Transverse colon (tissue), 4 donors: ENCODE results near the gene LCLAT1. TPM values are rescaled to one million over a fixed set of nuclear protein-coding genes. Genes with fewer than 3 reads are reported as not detected.

Experiments used
- DNase-seq: peaks from one replicate; pipeline ENCODE4 v3.0.0-alpha.2; 2019
- H3K27ac ChIP-seq, 4 donors: fragments of 200-600 bp; sonication (generic); 2 replicates each; pipeline ENCODE4 v1.5.1; 2016 to 2018; ENCODE audit warnings: inconsistent platforms in 4 of 4
- H3K27me3 ChIP-seq: fragments of 200-600 bp; sonication (generic); 2 replicates; pipeline ENCODE4 v1.5.1; 2017; ENCODE audit warnings: inconsistent platforms
- H3K36me3 ChIP-seq, 4 donors: fragments of 200-600 bp; sonication (generic); 2 replicates each; pipeline ENCODE4 v1.5.1; 2017 to 2019; ENCODE audit warnings: inconsistent platforms in 4 of 4
- H3K4me1 ChIP-seq, 4 donors: fragments of 200-600 bp; sonication (generic); 2 replicates each; pipeline ENCODE4 v1.5.1; 2017 to 2020; ENCODE audit warnings: inconsistent platforms in 4 of 4
- H3K4me3 ChIP-seq, 4 donors: fragments of 200-600 bp; sonication (generic); 1 replicate in 1 of 4; 2 replicates in 3 of 4; pipeline versions ENCODE4 v1.5.1 to v1.6.1; 2017 to 2019; ENCODE audit warnings: inconsistent platforms in 4 of 4
- H3K9me3 ChIP-seq, 2 donors: fragments of 200-600 bp; sonication (generic); 2 replicates each; pipeline ENCODE4 v1.5.1; 2017 to 2019; ENCODE audit warnings: inconsistent platforms in 2 of 2
- CTCF ChIP-seq, 5 experiments: fragments of 200-600 bp in 3 of 5; fragments of 450-650 bp in 2 of 5; sonication (generic) in 3 of 5; IDR thresholded peaks; 1 replicate in 2 of 5; 2 replicates in 3 of 5; pipeline ENCODE4 v1.5.1; 2016 to 2017; ENCODE audit warnings: antibody characterized with exemption in 5 of 5, inconsistent platforms in 3 of 5, mild to moderate bottlenecking in 2 of 5, moderate library complexity in 1 of 5
- EP300 ChIP-seq: sonication (generic); formaldehyde crosslinking; IDR thresholded peaks from one replicate; pipeline ENCODE4 v1.6.1; 2017; ENCODE audit warnings: antibody characterized with exemption, low read depth
- POLR2A ChIP-seq: fragments of 450-650 bp; IDR thresholded peaks from one replicate; pipeline ENCODE4 v1.6.1; 2016; ENCODE audit warnings: antibody characterized with exemption, mild to moderate bottlenecking, moderate library complexity
- POLR2AphosphoS5 ChIP-seq, 3 donors: sonication (generic); formaldehyde crosslinking; IDR thresholded peaks; one replicate each; pipeline ENCODE4 v1.6.1; 2016; ENCODE audit warnings: antibody characterized with exemption in 3 of 3
- WGBS, 2 donors: methylation state at CpG; one replicate each; pipeline ENCODE4 v1.1.5; 2018; ENCODE audit warnings: low coverage in 1 of 2; 5-methylcytosine and 5-hydroxymethylcytosine counted together
- in situ Hi-C, 4 donors: fragments of 200-750 bp; cut with MboI; loops; one replicate each; pipeline versions ENCODE4 v1.15.0 to v1.15.1; 2017; ENCODE audit warnings: low sequenced_read_pairs in 3 of 4, low pct_ligation_motif_present in 1 of 4, low pct_unique_long_range_greater_than_20kb in 1 of 4
- intact Hi-C: fragments of 100-400 bp; cut with DNase I; formaldehyde crosslinking; loops from one replicate; pipeline ENCODE4 v1.15.1; 2023; ENCODE audit warnings: low total_unique reads
- total RNA-seq, 4 donors: library from RNA; depleted of rRNA; stranded (reverse); fragments of >200 nt; gene quantifications; one replicate each; pipeline ENCODE4 v1.1.0, GENCODE V29; 2016

LCLAT1 gene
- total RNA-seq, 4 donors from 2014 or later = 10.9 to 26.5 (median 16.6) TPM

GRCh38 chr2:30405260-30405605 is 41.8 kb upstream of the LCLAT1 start:
- in situ Hi-C loops (loop anchor here in 1 of 4 donors (25.0 kb wide), 1 partner anchor 168 kb away; the partner anchor contains the start of gene LBH), intact Hi-C loops (no loop called here)
- Histone ChIP-seq H3K36me3 (no peaks in the 10 kb centered on the region), H3K27ac (peak overlapping the region; percentile 28 to 63 (median 52)), H3K27me3 (no peaks in the 10 kb centered on the region), H3K9me3 (no peaks in the 10 kb centered on the region), H3K4me1 (peaks cover 21 to 61% (median 36%) of the 10 kb centered on the region in 4 donors), H3K4me3 (no peak overlapping the region)
- DNase-seq = no peak
- 28 to 29% methylated on average over 1 of the region's 1 CpG for WGBS, 2 donors
- no peak for TF ChIP-seq POLR2A
- TF ChIP-seq EP300 = no peak
- no peak for TF ChIP-seq CTCF (IDR thresholded peaks at IDR 0.05)
- TF ChIP-seq POLR2AphosphoS5 (IDR thresholded peaks at IDR 0.05) = no peak

GRCh38 chr2:30406853-30407252 is 40.2 kb upstream of the LCLAT1 start:
- H3K9me3 ChIP-seq = no peaks in the 10 kb centered on the region
- H3K4me1 ChIP-seq = peaks cover 25 to 76% (median 36%) of the 10 kb centered on the region in 4 donors
- TF ChIP-seq CTCF (IDR thresholded peaks at IDR 0.05) (no peak), POLR2A (no peak), POLR2AphosphoS5 (IDR thresholded peaks at IDR 0.05) (no peak), EP300 (no peak)
- peak overlapping the region in 2 of 4 donors; percentile 69 to 81 for H3K27ac ChIP-seq
- H3K4me3 ChIP-seq = no peak overlapping the region
- DNase-seq = no peak
- 87 to 92% methylated on average over 2 of the region's 2 CpGs for WGBS, 2 donors
- in situ Hi-C loops = loop anchor here in 1 of 4 donors (25.0 kb wide), 1 partner anchor 170 kb away; the partner anchor contains the start of gene LBH
- intact Hi-C loops = no loop called here
- no peaks in the 10 kb centered on the region for H3K27me3 ChIP-seq
- no peaks in the 10 kb centered on the region for H3K36me3 ChIP-seq

- H3K4me3 ChIP-seq = no peak overlapping the region
- TF ChIP-seq POLR2A (no peak), CTCF (IDR thresholded peaks at IDR 0.05) (no peak), EP300 (no peak), POLR2AphosphoS5 (IDR thresholded peaks at IDR 0.05) (no peak)
- H3K4me1 ChIP-seq = peaks cover 21 to 71% (median 27%) of the 10 kb centered on the region in 4 donors
- H3K36me3 ChIP-seq = no peaks in the 10 kb centered on the region
- intact Hi-C loops (no loop called here), in situ Hi-C loops (loop anchor here in 1 of 4 donors (25.0 kb wide), 1 partner anchor 172 kb away; the partner anchor contains the start of gene LBH)
- H3K27ac ChIP-seq = peak overlapping the region; percentile 46 to 81 (median 74)
- H3K9me3 ChIP-seq = no peaks in the 10 kb centered on the region
- DNase-seq = no peak
- no peaks in the 10 kb centered on the region for H3K27me3 ChIP-seq
Measured at GRCh38 chr2:30408961-30409387, 38.1 kb upstream of the LCLAT1 start.

GRCh38 chr2:30410217-30410616 is 36.8 kb upstream of the LCLAT1 start:
- WGBS, 2 donors = 43 to 61% methylated on average over 2 of the region's 2 CpGs
- Histone ChIP-seq H3K9me3 (no peaks in the 10 kb centered on the region), H3K4me3 (no peak overlapping the region), H3K4me1 (peaks cover 9 to 59% (median 16%) of the 10 kb centered on the region in 4 donors), H3K36me3 (no peaks in the 10 kb centered on the region), H3K27ac (peak overlapping the region; percentile 46 to 81 (median 76)), H3K27me3 (no peaks in the 10 kb centered on the region)
- intact Hi-C loops = no loop called here
- TF ChIP-seq EP300 (no peak), CTCF (IDR thresholded peaks at IDR 0.05) (no peak), POLR2A (no peak), POLR2AphosphoS5 (IDR thresholded peaks at IDR 0.05) (no peak)
- in situ Hi-C loops = loop anchor here in 1 of 4 donors (25.0 kb wide), 1 partner anchor 173 kb away; the partner anchor contains the start of gene LBH
- no peak for DNase-seq
